NCI-H1930 (cell line): ENCODE data around the gene CPEB3.
"Not testable (repeated sequence)": the region's sequence is repeated elsewhere in the genome, so short reads cannot be mapped to it uniquely, and the experiment has no call there.

Experiments used
- DNase-seq, 2 experiments: peaks; one replicate each; lab custom pipeline; 2025; lab: John Stamatoyannopoulos, UW

Gene CPEB3

GRCh38 chr10:92290837-92291615 lies at the start of gene CPEB3, which contains the start of gene MARCHF5:
Gene CPEB3 (minus strand): TSS chr10:92291078. CDS start chr10:92240350, 50,728 bp downstream.
Gene MARCHF5 (plus strand): TSS chr10:92291167. CDS start chr10:92291495, 328 bp downstream.
- peak; percentile 79 to 87 for DNase-seq

GRCh38 chr10:92329927-92330326 lies 39.0 kb upstream of the CPEB3 start:
- not testable (repeated sequence) for DNase-seq

GRCh38 chr10:92328993-92329392 lies 38.1 kb upstream of the CPEB3 start:
- no peak for DNase-seq

GRCh38 chr10:92327445-92328433 lies 36.9 kb upstream of the CPEB3 start:
- no peak for DNase-seq

- DNase-seq: no peak
Observed at GRCh38 chr10:92323079-92323478, 32.2 kb upstream of the CPEB3 start.

- DNase-seq: no peak
Observed at GRCh38 chr10:92316610-92317009, 25.7 kb upstream of the CPEB3 start.

GRCh38 chr10:92313750-92314149 lies 22.9 kb upstream of the CPEB3 start:
- DNase-seq: no peak

GRCh38 chr10:92309272-92309671 lies 18.4 kb upstream of the CPEB3 start:
- DNase-seq: no peak

- no peak for DNase-seq
Observed at GRCh38 chr10:92305133-92306072, 14.5 kb upstream of the CPEB3 start.

GRCh38 chr10:92304061-92304460 lies 13.2 kb upstream of the CPEB3 start:
- DNase-seq: no peak

GRCh38 chr10:92303096-92303495 lies 12.2 kb upstream of the CPEB3 start:
- DNase-seq: no peak

GRCh38 chr10:92298487-92298886 lies 7.6 kb upstream of the CPEB3 start:
- DNase-seq: no peak

- DNase-seq: peak in 1 of 2 experiments; percentile 3
Observed at GRCh38 chr10:92291921-92292845, 1.3 kb upstream of the CPEB3 start.

GRCh38 chr10:92291616-92291865 lies 663 bp upstream of the CPEB3 start:
- no peak for DNase-seq

GRCh38 chr10:92290076-92290836 lies 622 bp downstream of the CPEB3 start:
- peak; percentile 32 to 45 for DNase-seq

GRCh38 chr10:92284112-92284704 lies 6.7 kb downstream of the CPEB3 start:
- no peak for DNase-seq

GRCh38 chr10:92278996-92279696 lies 11.7 kb downstream of the CPEB3 start:
- DNase-seq: no peak

- DNase-seq: no peak
Observed at GRCh38 chr10:92274071-92274470, 16.8 kb downstream of the CPEB3 start.

GRCh38 chr10:92268748-92269147 lies 22.1 kb downstream of the CPEB3 start:
- DNase-seq: no peak
